Cardiac fibroblast (primary cell): ENCODE data around the gene KMT5C.

Source experiments
- DNase-seq, 2 donors: peaks; one replicate each; pipeline versions ENCODE4 v3.0.0 to v3.0.0-alpha.2; 2010; ENCODE audit warnings: low read depth in 2 of 2
- H3K4me3 ChIP-seq, 2 donors: replicated peaks in 1 of 2; 1 replicate in 1 of 2; 2 replicates in 1 of 2; pipeline ENCODE4 v1.5.1; 2011; ENCODE audit warnings: low read depth in 2 of 2, low read length in 2 of 2, mild to moderate bottlenecking in 2 of 2, moderate library complexity in 1 of 2
- TF ChIP-seq, protein P1 (sequence below): IDR thresholded peaks from one replicate; pipeline ENCODE4 v1.5.1; 2011; ENCODE audit warnings: low read depth, mild to moderate bottlenecking, low read length, inconsistent platforms

KMT5C gene

GRCh38 chr19:55345818-55346724 is 6.4 kb downstream of the KMT5C start:
- peak in 1 of 2 donors; percentile 51 for DNase-seq
- TF ChIP-seq, protein P1, sequence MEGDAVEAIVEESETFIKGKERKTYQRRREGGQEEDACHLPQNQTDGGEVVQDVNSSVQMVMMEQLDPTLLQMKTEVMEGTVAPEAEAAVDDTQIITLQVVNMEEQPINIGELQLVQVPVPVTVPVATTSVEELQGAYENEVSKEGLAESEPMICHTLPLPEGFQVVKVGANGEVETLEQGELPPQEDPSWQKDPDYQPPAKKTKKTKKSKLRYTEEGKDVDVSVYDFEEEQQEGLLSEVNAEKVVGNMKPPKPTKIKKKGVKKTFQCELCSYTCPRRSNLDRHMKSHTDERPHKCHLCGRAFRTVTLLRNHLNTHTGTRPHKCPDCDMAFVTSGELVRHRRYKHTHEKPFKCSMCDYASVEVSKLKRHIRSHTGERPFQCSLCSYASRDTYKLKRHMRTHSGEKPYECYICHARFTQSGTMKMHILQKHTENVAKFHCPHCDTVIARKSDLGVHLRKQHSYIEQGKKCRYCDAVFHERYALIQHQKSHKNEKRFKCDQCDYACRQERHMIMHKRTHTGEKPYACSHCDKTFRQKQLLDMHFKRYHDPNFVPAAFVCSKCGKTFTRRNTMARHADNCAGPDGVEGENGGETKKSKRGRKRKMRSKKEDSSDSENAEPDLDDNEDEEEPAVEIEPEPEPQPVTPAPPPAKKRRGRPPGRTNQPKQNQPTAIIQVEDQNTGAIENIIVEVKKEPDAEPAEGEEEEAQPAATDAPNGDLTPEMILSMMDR = no peak
- H3K4me3 ChIP-seq = no peak overlapping the region

GRCh38 chr19:55346725-55347441 is 7.2 kb downstream of the KMT5C start:
- H3K4me3 ChIP-seq = no peak overlapping the region
- TF ChIP-seq, protein P1 = no peak
- DNase-seq = no peak

- no peak overlapping the region for H3K4me3 ChIP-seq
- TF ChIP-seq, protein P1 = no peak
- no peak for DNase-seq
These were observed 7.8 kb downstream of the KMT5C start for GRCh38 chr19:55347442-55348009.

DNA sequence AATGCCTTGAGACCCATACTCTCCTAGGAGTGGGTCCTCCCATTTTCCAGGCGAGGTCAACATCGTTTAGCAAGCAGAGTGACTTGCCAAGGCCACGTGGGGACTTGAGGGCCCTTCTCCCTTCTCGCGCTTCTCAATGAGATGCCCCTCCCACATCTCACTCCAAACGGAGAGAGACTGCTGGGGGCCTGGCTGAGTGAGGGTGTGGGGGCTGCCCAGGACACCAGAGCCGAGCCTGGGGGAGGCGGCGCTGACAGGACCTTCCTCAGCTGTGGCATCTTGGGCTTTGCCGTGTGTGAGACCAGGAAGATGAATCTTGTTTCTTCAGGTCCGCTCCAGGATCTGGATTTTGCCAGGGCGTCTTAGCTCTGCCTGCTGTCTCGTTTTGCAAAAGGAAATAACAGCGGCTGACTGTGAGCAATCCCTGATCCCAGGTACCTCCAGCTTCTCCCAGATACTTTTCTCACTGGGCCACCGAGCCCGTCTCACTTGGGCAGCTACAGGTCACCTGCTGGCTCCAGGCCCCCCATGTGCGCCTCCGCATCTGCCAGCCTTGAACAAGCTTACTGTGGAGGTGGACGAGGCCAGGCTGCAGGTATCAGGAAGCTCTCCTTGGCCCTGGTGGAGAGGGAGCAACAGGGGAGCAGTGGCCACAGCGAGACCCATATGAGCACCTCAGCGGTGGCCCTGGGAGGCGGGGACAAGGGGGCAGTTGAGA is 8.8 kb downstream of the KMT5C start:
- DNase-seq = no peak
- TF ChIP-seq, protein P1 = no peak

GRCh38 chr19:55350620-55351315 is 11.1 kb downstream of the KMT5C start:
- TF ChIP-seq, protein P1 = no peak
- DNase-seq = no peak
- H3K4me3 ChIP-seq = no peak overlapping the region

More for the DNA sequence above, 8.8 kb downstream of the KMT5C start:
- H3K4me3 ChIP-seq = no peak overlapping the region

DNA sequence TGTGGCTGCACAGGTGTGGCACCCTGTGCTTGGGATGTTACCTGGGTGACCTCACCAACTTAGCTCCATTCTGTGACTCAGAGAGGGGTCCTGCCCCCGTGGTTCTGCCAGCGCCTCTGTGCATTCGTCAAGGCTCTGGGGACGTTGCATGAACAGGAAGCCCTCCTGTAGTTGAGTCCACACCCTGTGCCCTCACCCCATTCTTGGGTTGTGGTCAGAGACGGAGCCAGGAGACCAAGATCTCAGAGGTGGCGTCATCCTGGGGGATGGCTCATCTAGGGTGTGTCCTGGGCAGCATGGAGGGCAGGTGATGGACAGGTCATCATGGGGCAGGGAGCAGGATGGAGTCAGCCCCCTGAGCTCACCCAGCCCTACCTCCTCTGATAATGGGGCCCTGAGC is 12.4 kb downstream of the KMT5C start:
- no peak for DNase-seq
- no peak overlapping the region for H3K4me3 ChIP-seq
- TF ChIP-seq, protein P1 = no peak
